Activated gamma-delta T cell treated with Interleukin-2 at 50 U/mL for 16 hours (primary cell): ENCODE data around the gene APIP.

ENCODE experiments used
- DNase-seq: peaks from one replicate; pipeline ENCODE4 v3.0.0-alpha.2; 2020

The APIP gene

GRCh38 chr11:34836958-34837856, 79.0 kb downstream of the APIP start:
- DNase-seq, result no peak

GRCh38 chr11:34833602-34834001, 82.6 kb downstream of the APIP start:
- no peak for DNase-seq
